Astrocyte of the hippocampus (primary cell): ENCODE data around the gene DYNLL1.
"Not testable (repeated sequence)": the region's sequence is repeated elsewhere in the genome, so short reads cannot be mapped to it uniquely, and the experiment has no call there.

ENCODE experiments used
- DNase-seq: peaks from one replicate; pipeline ENCODE4 v3.0.0; 2011; ENCODE audit warnings: low read depth, low spot score

DYNLL1 gene

GRCh38 chr12:120515496-120515895 is 19.6 kb downstream of the DYNLL1 start:
- DNase-seq = no peak

- not testable (repeated sequence) for DNase-seq
Measured at GRCh38 chr12:120519324-120519723, 23.4 kb downstream of the DYNLL1 start.

GRCh38 chr12:120522568-120522967 is 26.7 kb downstream of the DYNLL1 start:
- no peak for DNase-seq

- peak; percentile 94 for DNase-seq
Measured at GRCh38 chr12:120528861-120529525, 33.1 kb downstream of the DYNLL1 start, which contains the start of gene COQ5. Gene COQ5 (minus strand): TSS chr12:120529158. CDS start chr12:120529141, 17 bp downstream.

- DNase-seq = peak; percentile 56
Measured at GRCh38 chr12:120529641-120530417, 33.9 kb downstream of the DYNLL1 start.

GRCh38 chr12:120530418-120530761 is 34.5 kb downstream of the DYNLL1 start:
- DNase-seq = not testable (repeated sequence)

GRCh38 chr12:120532701-120533238 is 36.9 kb downstream of the DYNLL1 start:
- DNase-seq = no peak

- peak; percentile 93 for DNase-seq
Measured at GRCh38 chr12:120534203-120534702, 38.3 kb downstream of the DYNLL1 start, which contains the start of gene RNF10. Gene RNF10 (plus strand): TSS chr12:120534356. CDS start chr12:120534812, 456 bp downstream.

- peak; percentile 81 for DNase-seq
Measured at GRCh38 chr12:120534703-120535655, 39.1 kb downstream of the DYNLL1 start.

GRCh38 chr12:120536064-120536791 is 40.3 kb downstream of the DYNLL1 start:
- DNase-seq = no peak

GRCh38 chr12:120537856-120538220 is 41.9 kb downstream of the DYNLL1 start:
- peak; percentile 20 for DNase-seq

- DNase-seq = peak; percentile 89
Measured at GRCh38 chr12:120538281-120539156, 42.6 kb downstream of the DYNLL1 start.

- DNase-seq = peak; percentile 34
Measured at GRCh38 chr12:120539303-120539702, 43.4 kb downstream of the DYNLL1 start.

GRCh38 chr12:120540445-120540844 is 44.5 kb downstream of the DYNLL1 start:
- DNase-seq = peak; percentile 31

- DNase-seq = no peak
Measured at GRCh38 chr12:120542166-120542565, 46.3 kb downstream of the DYNLL1 start.

GRCh38 chr12:120544691-120545090 is 48.8 kb downstream of the DYNLL1 start:
- DNase-seq = no peak

GRCh38 chr12:120546050-120546386 is 50.1 kb downstream of the DYNLL1 start:
- no peak for DNase-seq
